WTC11 (cell line): ENCODE data around the gene LRRC38. TPM values are rescaled to one million over a fixed set of nuclear protein-coding genes. Genes with fewer than 3 reads are reported as not detected.

ENCODE experiments used
- ATAC-seq: fragments of 200-7000 bp; cut with Tn5 transposase; 2 replicates; pipeline ENCODE4 v1.10.0; 2021; ENCODE audit warnings: mild to moderate bottlenecking, moderate library complexity
- CTCF ChIA-PET: fragments of 300-600 bp; sonication (Branson Sonifier 250); formaldehyde crosslinking; loops from one replicate; lab custom pipeline; 2021; ENCODE audit warnings: antibody characterized with exemption; lab: Charles Lee
- POLR2A ChIA-PET: fragments of 350-600 bp; sonication (Branson Sonifier 250); formaldehyde crosslinking; loops from one replicate; lab custom pipeline; 2021; ENCODE audit warnings: antibody characterized with exemption; lab: Charles Lee
- DNase-seq: peaks from one replicate; pipeline ENCODE4 v3.0.0; 2021; ENCODE audit warnings: low spot score
- H3K27ac Mint-ChIP-seq: 2 replicates; pipeline ENCODE4 v1.8.0; 2021; ENCODE audit warnings: mixed read lengths
- H3K27me3 Mint-ChIP-seq: 2 replicates; pipeline ENCODE4 v1.8.0; 2021; ENCODE audit warnings: low read depth, mild to moderate bottlenecking, moderate library complexity, mixed read lengths
- H3K36me3 Mint-ChIP-seq: 2 replicates; pipeline ENCODE4 v1.8.0; 2021; ENCODE audit warnings: mixed read lengths
- H3K4me1 Mint-ChIP-seq: 2 replicates; pipeline ENCODE4 v1.8.0; 2022; ENCODE audit warnings: mixed read lengths
- H3K4me3 Mint-ChIP-seq: 2 replicates; pipeline ENCODE4 v1.8.0; 2021; ENCODE audit warnings: mild to moderate bottlenecking, moderate library complexity, mixed read lengths
- H3K9me3 Mint-ChIP-seq: 2 replicates; pipeline ENCODE4 v1.8.0; 2021; ENCODE audit warnings: mixed read lengths
- ARID4B ChIP-seq: sonication (generic); formaldehyde crosslinking; IDR thresholded peaks from 2 replicates; pipeline ENCODE4 v1.8.0; 2023; ENCODE audit warnings: missing genetic modification reagents, mild to moderate bottlenecking, borderline replicate concordance
- ATF2 ChIP-seq: sonication (generic); formaldehyde crosslinking; IDR thresholded peaks from 2 replicates; pipeline ENCODE4 v1.8.1; 2022; ENCODE audit warnings: low read depth, missing genetic modification reagents, borderline replicate concordance
- ATF6 ChIP-seq: sonication (generic); formaldehyde crosslinking; IDR thresholded peaks from 2 replicates; pipeline ENCODE4 v1.8.1; 2023; ENCODE audit warnings: mild to moderate bottlenecking, missing genetic modification reagents
- CREB1 ChIP-seq: sonication (generic); formaldehyde crosslinking; IDR thresholded peaks from 2 replicates; pipeline ENCODE4 v1.8.0; 2023; ENCODE audit warnings: mild to moderate bottlenecking, missing genetic modification reagents
- ERG ChIP-seq: fragments of 250-450 bp; sonication (Bioruptor Pico); IDR thresholded peaks from 2 replicates; pipeline ENCODE4 v1.8.0; 2021; ENCODE audit warnings: mild to moderate bottlenecking
- ETV6 ChIP-seq: sonication (generic); formaldehyde crosslinking; IDR thresholded peaks from 2 replicates; pipeline ENCODE4 v1.8.1; 2022; ENCODE audit warnings: mild to moderate bottlenecking, missing genetic modification reagents
- MAX ChIP-seq: sonication (generic); formaldehyde crosslinking; IDR thresholded peaks from 2 replicates; pipeline ENCODE4 v1.8.0; 2022; ENCODE audit warnings: mild to moderate bottlenecking, missing genetic modification reagents
- PREB ChIP-seq: sonication (generic); formaldehyde crosslinking; IDR thresholded peaks from 2 replicates; pipeline ENCODE4 v1.8.1; 2022; ENCODE audit warnings: mild to moderate bottlenecking, missing genetic modification reagents, moderate library complexity, borderline replicate concordance
- SP1 ChIP-seq: sonication (generic); formaldehyde crosslinking; conservative IDR thresholded peaks from 2 replicates; pipeline ENCODE4 v1.8.1; 2022; ENCODE audit warnings: missing genetic modification reagents
- STAT6 ChIP-seq: sonication (generic); formaldehyde crosslinking; conservative IDR thresholded peaks from 2 replicates; pipeline ENCODE4 v1.8.1; 2023; ENCODE audit warnings: mild to moderate bottlenecking, low read depth, missing genetic modification reagents, moderate library complexity
- ZBTB43 ChIP-seq: sonication (generic); formaldehyde crosslinking; IDR thresholded peaks from 2 replicates; pipeline ENCODE4 v1.8.1; 2023; ENCODE audit warnings: mild to moderate bottlenecking, missing genetic modification reagents
- ZNF219 ChIP-seq: sonication (generic); formaldehyde crosslinking; IDR thresholded peaks from 2 replicates; pipeline ENCODE4 v1.8.0; 2023; ENCODE audit warnings: missing genetic modification reagents, mild to moderate bottlenecking, borderline replicate concordance
- ZNF423 ChIP-seq: fragments of 250-450 bp; sonication (Bioruptor Pico); IDR thresholded peaks from 2 replicates; pipeline ENCODE4 v2.1.2; 2022; ENCODE audit warnings: mild to moderate bottlenecking, moderate library complexity
- total RNA-seq: library from RNA; stranded (reverse); gene quantifications from 3 replicates; pipeline ENCODE4 v1.2.3, GENCODE V29; 2021

LRRC38 gene
- total RNA-seq, 1 experiment from 2014 or later: 0.15 TPM

GRCh38 chr1:13550663-13551062 lies 36.9 kb upstream of the LRRC38 start:
- Mint-ChIP-seq H3K36me3 (no peaks in the 10 kb centered on the region), H3K4me3 (no peak overlapping the region), H3K9me3 (no peaks in the 10 kb centered on the region), H3K27ac (no peak overlapping the region), H3K4me1 (peaks cover 5% of the 10 kb centered on the region), H3K27me3 (no peaks in the 10 kb centered on the region)
- POLR2A ChIA-PET: no interaction called here
- DNase-seq (no peak), ATAC-seq (no peak)
- TF ChIP-seq ZBTB43 (CRISPR knock-in tag): no peak
- no peak for TF ChIP-seq SP1 (CRISPR knock-in tag)
- TF ChIP-seq STAT6 (CRISPR knock-in tag): no peak
- TF ChIP-seq PREB (CRISPR knock-in tag): no peak
- TF ChIP-seq ARID4B (CRISPR knock-in tag): no peak
- no peak for TF ChIP-seq MAX (CRISPR knock-in tag)
- TF ChIP-seq ERG (CRISPR knock-in tag): no peak
- TF ChIP-seq ETV6 (CRISPR knock-in tag): no peak
- TF ChIP-seq ZNF219 (CRISPR knock-in tag): no peak
- no peak for TF ChIP-seq ATF2 (CRISPR knock-in tag)
- TF ChIP-seq CREB1 (CRISPR knock-in tag): no peak
- TF ChIP-seq ZNF423 (CRISPR knock-in tag): no peak
- TF ChIP-seq ATF6 (CRISPR knock-in tag): no peak
- CTCF ChIA-PET: interaction anchor here (1.1 kb wide), 1 partner anchor 115 kb away, joined by 3 read pairs; no protein-coding TSS in a partner anchor
